HepG2 (cell line): Measurements from ENCODE around the gene CNTNAP1. TPM values are rescaled to one million over a fixed set of nuclear protein-coding genes. Genes with fewer than 3 reads are reported as not detected.

Experiments
- ARID2 ChIP-seq: sonication (generic); formaldehyde crosslinking; IDR thresholded peaks from 2 replicates; pipeline ENCODE4 v1.8.1; 2022; ENCODE audit warnings: mild to moderate bottlenecking, missing genetic modification reagents, borderline replicate concordance
- CBFB ChIP-seq: sonication (generic); formaldehyde crosslinking; IDR thresholded peaks from 2 replicates; pipeline ENCODE4 v1.4.0; 2020; ENCODE audit warnings: missing genetic modification reagents
- CEBPG ChIP-seq: IDR thresholded peaks from 2 replicates; pipeline ENCODE4 v1.6.1; 2016
- CSRNP1 ChIP-seq: sonication (generic); formaldehyde crosslinking; IDR thresholded peaks from 2 replicates; pipeline ENCODE4 v1.8.1; 2023; ENCODE audit warnings: mild to moderate bottlenecking, missing genetic modification reagents
- HINFP ChIP-seq: sonication (generic); formaldehyde crosslinking; IDR thresholded peaks from 2 replicates; pipeline ENCODE4 v1.4.0; 2020; ENCODE audit warnings: low read depth, mild to moderate bottlenecking, missing genetic modification reagents
- KMT2A ChIP-seq: sonication (generic); formaldehyde crosslinking; IDR thresholded peaks from 2 replicates; pipeline ENCODE4 v1.4.0; 2020; ENCODE audit warnings: missing genetic modification reagents
- MTA1 ChIP-seq: sonication (generic); formaldehyde crosslinking; IDR thresholded peaks from 2 replicates; pipeline ENCODE4 v1.4.0; 2020; ENCODE audit warnings: missing genetic modification reagents, mild to moderate bottlenecking, borderline replicate concordance
- MXD1 ChIP-seq: sonication (generic); formaldehyde crosslinking; IDR thresholded peaks from 2 replicates; pipeline ENCODE4 v1.4.0; 2020; ENCODE audit warnings: mild to moderate bottlenecking, missing genetic modification reagents
- NR2C2 ChIP-seq: sonication (generic); formaldehyde crosslinking; IDR thresholded peaks from 2 replicates; pipeline ENCODE4 v1.4.0; 2020; ENCODE audit warnings: missing genetic modification reagents, mild to moderate bottlenecking, moderate library complexity, borderline replicate concordance
- PCBP1 ChIP-seq: fragments of 200-400 bp; formaldehyde crosslinking; IDR thresholded peaks from 2 replicates; pipeline ENCODE4 v1.6.1; 2017; ENCODE audit warnings: mild to moderate bottlenecking, low read depth, low read length, borderline replicate concordance
- RNF219 ChIP-seq: sonication (generic); formaldehyde crosslinking; IDR thresholded peaks from 2 replicates; pipeline ENCODE4 v1.5.0; 2020; ENCODE audit warnings: mild to moderate bottlenecking, missing genetic modification reagents
- SETDB1 ChIP-seq: sonication (generic); formaldehyde crosslinking; IDR thresholded peaks from 2 replicates; pipeline ENCODE4 v1.5.1; 2020; ENCODE audit warnings: missing genetic modification reagents, mild to moderate bottlenecking, borderline replicate concordance
- SP2 ChIP-seq: sonication (generic); formaldehyde crosslinking; IDR thresholded peaks from 2 replicates; pipeline ENCODE4 v1.5.1; 2020; ENCODE audit warnings: mild to moderate bottlenecking, missing genetic modification reagents
- SRSF9 ChIP-seq: fragments of 200-400 bp; formaldehyde crosslinking; IDR thresholded peaks from 2 replicates; pipeline ENCODE4 v1.6.1; 2018; ENCODE audit warnings: borderline replicate concordance, mild to moderate bottlenecking, low read depth, low read length; ENCODE audit not compliant: insufficient read depth, poor library complexity, severe bottlenecking
- TFDP1 ChIP-seq: IDR thresholded peaks from 2 replicates; pipeline ENCODE4 v1.6.1; 2016; ENCODE audit warnings: missing compliant biosample characterization, missing genetic modification reagents, borderline replicate concordance
- TMF1 ChIP-seq: sonication (generic); formaldehyde crosslinking; IDR thresholded peaks from 2 replicates; pipeline ENCODE4 v1.8.1; 2022; ENCODE audit warnings: low read depth, missing genetic modification reagents
- ZFP37 ChIP-seq: sonication (generic); formaldehyde crosslinking; IDR thresholded peaks from 2 replicates; pipeline ENCODE4 v1.4.0; 2020; ENCODE audit warnings: missing genetic modification reagents, borderline replicate concordance
- ZNF274 ChIP-seq: sonication (generic); formaldehyde crosslinking; IDR thresholded peaks from 2 replicates; pipeline ENCODE4 v1.5.1; 2020; ENCODE audit warnings: mild to moderate bottlenecking, missing genetic modification reagents
- ZNF30 ChIP-seq: sonication (generic); formaldehyde crosslinking; IDR thresholded peaks from 2 replicates; pipeline ENCODE4 v1.5.0; 2020; ENCODE audit warnings: mild to moderate bottlenecking, missing genetic modification reagents
- ZNF432 ChIP-seq: sonication (generic); formaldehyde crosslinking; IDR thresholded peaks from 2 replicates; pipeline ENCODE4 v1.5.0; 2020; ENCODE audit warnings: missing genetic modification reagents, mild to moderate bottlenecking, borderline replicate concordance
- ZNF543 ChIP-seq: sonication (generic); formaldehyde crosslinking; IDR thresholded peaks from 2 replicates; pipeline ENCODE4 v1.4.0; 2020; ENCODE audit warnings: mild to moderate bottlenecking, missing genetic modification reagents
- ZNF674 ChIP-seq: sonication (generic); formaldehyde crosslinking; IDR thresholded peaks from 2 replicates; pipeline ENCODE4 v1.5.0; 2020; ENCODE audit warnings: low read depth, mild to moderate bottlenecking, missing genetic modification reagents
- ZNF772 ChIP-seq: sonication (generic); formaldehyde crosslinking; IDR thresholded peaks from 2 replicates; pipeline ENCODE4 v1.5.0; 2020; ENCODE audit warnings: mild to moderate bottlenecking, missing genetic modification reagents
- polyA plus RNA-seq, 8 experiments: library from polyadenylated mRNA; depleted of rRNA in 3 of 8; stranded (reverse) in 7 of 8; unstranded in 1 of 8; fragments of >200 nt; fragmentation: Illumina TruSeq in 4 of 8; extraction: Trizol in 4 of 8; gene quantifications; 2 replicates each; pipeline versions ENCODE4 v1.2.1 to v1.2.3, GENCODE V29; 2011 to 2016; ENCODE audit warnings: low read depth in 4 of 8, missing spikeins in 1 of 8, mixed read lengths in 1 of 8; ENCODE audit not compliant: insufficient read depth in 1 of 8
- total RNA-seq, 5 experiments: library from RNA; depleted of rRNA; stranded (reverse); fragments of >200 nt; fragmentation: Illumina TruSeq; extraction: Trizol; gene quantifications; 2 replicates each; pipeline ENCODE4 v1.2.3, GENCODE V29; 2016; ENCODE audit warnings: low read depth in 1 of 5

Gene CNTNAP1
- total and polyA plus RNA-seq, 2 of the 13 experiments (the other 11 are each of a cell fraction or from before 2014, with no cell fraction given): 4.5 to 7.7 TPM

GRCh38 chr17:42675965-42676423, 6.3 kb upstream of the CNTNAP1 start (continued):
- TF ChIP-seq ZNF432 (CRISPR knock-in tag) (0 out of 2 replicates have a peak, but pooled peaks have one; percentile 17), TFDP1 (0 out of 2 replicates have a peak, but pooled peaks have one; percentile 16), SETDB1 (CRISPR knock-in tag) (0 out of 2 replicates have a peak, but pooled peaks have one; percentile 69), KMT2A (CRISPR knock-in tag) (0 out of 2 replicates have a peak, but pooled peaks have one; percentile 34), CSRNP1 (CRISPR knock-in tag) (no peak), SP2 (peak; percentile 50; the same call in 1 of the 2 replicates), ZNF543 (peak; percentile 46; the same call in 1 of the 2 replicates), MTA1 (CRISPR knock-in tag) (peak; percentile 23; the same call in 1 of the 2 replicates), MXD1 (no peak), NR2C2 (peak; percentile 15; the same call in 1 of the 2 replicates), ZNF772 (CRISPR knock-in tag) (peak; percentile 67; the same call in 1 of the 2 replicates), TMF1 (CRISPR knock-in tag) (peak; percentile 43), ARID2 (peak; percentile 86; the same call in 1 of the 2 replicates), CBFB (CRISPR knock-in tag) (peak; percentile 26; the same call in 1 of the 2 replicates), ZNF30 (CRISPR knock-in tag) (no peak), RNF219 (CRISPR knock-in tag) (no peak), PCBP1 (0 out of 2 replicates have a peak, but pooled peaks have one; percentile 58), CEBPG (CRISPR knock-in tag) (no peak), ZNF274 (peak; percentile 14; the same call in 1 of the 2 replicates), ZNF674 (peak; percentile 92), ZFP37 (CRISPR knock-in tag) (no peak), SRSF9 (no peak), HINFP (CRISPR knock-in tag) (no peak)
